B cell (primary cell): ENCODE measurements around the gene CACNB2.

Source experiments
- EZH2 ChIP-seq: IDR thresholded peaks from 2 replicates; pipeline ENCODE4 v1.6.1; 2012; ENCODE audit warnings: borderline replicate concordance, low read depth, mild to moderate bottlenecking, moderate library complexity, low read length; ENCODE audit not compliant: insufficient read depth, poor library complexity, severe bottlenecking
- TF ChIP-seq, protein P1 (sequence below): fragments of 200-600 bp; IDR thresholded peaks from one replicate; pipeline ENCODE4 v1.8.0; 2022; ENCODE audit warnings: antibody characterized with exemption, mild to moderate bottlenecking

DNA sequence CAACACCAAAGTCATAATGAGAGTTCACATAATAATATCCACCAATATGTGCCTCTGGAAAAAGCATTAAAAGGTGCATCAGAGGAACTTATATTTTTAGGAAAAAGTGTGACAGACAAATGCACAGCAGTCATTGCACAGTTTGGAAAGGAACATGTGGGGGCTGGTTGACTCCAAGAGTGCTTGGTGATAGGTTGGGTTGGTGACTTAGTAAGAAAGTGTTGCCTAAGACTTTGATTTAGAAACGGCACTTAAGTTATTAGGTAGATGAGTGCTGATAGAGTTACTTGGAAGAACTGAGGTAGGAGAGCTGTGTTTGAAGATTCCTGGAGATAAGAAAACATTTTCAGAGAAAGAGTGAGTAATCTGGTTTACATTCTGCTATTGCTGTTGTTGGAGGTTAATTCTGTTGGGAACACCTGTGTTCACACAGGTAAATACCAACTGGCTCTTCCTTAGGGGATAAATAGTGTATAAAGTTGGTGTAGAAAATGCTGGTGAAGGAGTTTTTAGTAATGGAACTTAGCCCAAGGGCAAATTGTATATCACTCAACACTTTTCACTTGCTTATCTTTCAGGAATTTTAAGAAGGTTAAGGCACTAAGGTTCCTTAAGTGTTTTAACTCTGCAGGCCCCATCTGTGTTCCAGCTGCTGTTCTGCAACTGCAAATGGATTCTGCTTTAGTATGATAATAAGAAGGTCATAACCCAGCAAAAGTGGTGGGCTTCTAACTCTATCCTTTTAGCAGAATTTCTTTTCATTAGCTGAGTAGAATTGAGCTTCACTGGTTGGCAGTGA lies 315.1 kb downstream of the CACNB2 start:
- TF ChIP-seq, protein P1, sequence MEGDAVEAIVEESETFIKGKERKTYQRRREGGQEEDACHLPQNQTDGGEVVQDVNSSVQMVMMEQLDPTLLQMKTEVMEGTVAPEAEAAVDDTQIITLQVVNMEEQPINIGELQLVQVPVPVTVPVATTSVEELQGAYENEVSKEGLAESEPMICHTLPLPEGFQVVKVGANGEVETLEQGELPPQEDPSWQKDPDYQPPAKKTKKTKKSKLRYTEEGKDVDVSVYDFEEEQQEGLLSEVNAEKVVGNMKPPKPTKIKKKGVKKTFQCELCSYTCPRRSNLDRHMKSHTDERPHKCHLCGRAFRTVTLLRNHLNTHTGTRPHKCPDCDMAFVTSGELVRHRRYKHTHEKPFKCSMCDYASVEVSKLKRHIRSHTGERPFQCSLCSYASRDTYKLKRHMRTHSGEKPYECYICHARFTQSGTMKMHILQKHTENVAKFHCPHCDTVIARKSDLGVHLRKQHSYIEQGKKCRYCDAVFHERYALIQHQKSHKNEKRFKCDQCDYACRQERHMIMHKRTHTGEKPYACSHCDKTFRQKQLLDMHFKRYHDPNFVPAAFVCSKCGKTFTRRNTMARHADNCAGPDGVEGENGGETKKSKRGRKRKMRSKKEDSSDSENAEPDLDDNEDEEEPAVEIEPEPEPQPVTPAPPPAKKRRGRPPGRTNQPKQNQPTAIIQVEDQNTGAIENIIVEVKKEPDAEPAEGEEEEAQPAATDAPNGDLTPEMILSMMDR: no peak
- no peak for TF ChIP-seq EZH2
